GM12878 (cell line): ENCODE results near the gene HPSE2.

Source experiments
- CEBPB ChIP-seq, 2 experiments: fragments of 150-350 bp in 1 of 2; IDR thresholded peaks; 2 replicates each; pipeline ENCODE4 v1.6.1; 2012 to 2014; ENCODE audit warnings: low read depth in 2 of 2, low read length in 2 of 2, borderline replicate concordance in 1 of 2, inconsistent platforms in 1 of 2
- EZH2 ChIP-seq: IDR thresholded peaks from 2 replicates; pipeline ENCODE4 v1.6.1; 2012; ENCODE audit warnings: low read depth, mild to moderate bottlenecking, control low read depth, inconsistent platforms, low read length, borderline replicate concordance; ENCODE audit not compliant: control insufficient read depth
- FOXK2 ChIP-seq: fragments of 450-650 bp; IDR thresholded peaks from 2 replicates; pipeline ENCODE4 v1.6.1; 2017; ENCODE audit warnings: mild to moderate bottlenecking, moderate library complexity
- JUNB ChIP-seq: IDR thresholded peaks from 2 replicates; pipeline ENCODE4 v1.6.1; 2016; ENCODE audit warnings: antibody characterized with exemption, mild to moderate bottlenecking
- JUND ChIP-seq: IDR thresholded peaks from 2 replicates; pipeline ENCODE4 v1.6.1; 2012; ENCODE audit warnings: low read depth, mild to moderate bottlenecking, low read length, improper control_type of control experiment, moderate library complexity
- MXI1 ChIP-seq: fragments of 150-350 bp; IDR thresholded peaks from 2 replicates; pipeline ENCODE4 v1.6.1; 2011; ENCODE audit warnings: low read depth, mild to moderate bottlenecking, inconsistent platforms, low read length, improper control_type of control experiment
- SPI1 ChIP-seq: IDR thresholded peaks from 2 replicates; pipeline ENCODE4 v1.6.1; 2011; ENCODE audit warnings: low read depth, mild to moderate bottlenecking, low read length, moderate library complexity, borderline replicate concordance; ENCODE audit not compliant: insufficient read depth
- TARDBP ChIP-seq: IDR thresholded peaks from 2 replicates; pipeline ENCODE4 v1.6.1; 2016; ENCODE audit warnings: borderline replicate concordance
- TF ChIP-seq, protein P1 (sequence below), 3 experiments: IDR thresholded peaks in 2 of 3; conservative IDR thresholded peaks in 1 of 3; 2 replicates each; pipeline ENCODE4 v1.5.1; 2011; ENCODE audit warnings: low read depth in 3 of 3, low read length in 3 of 3, mild to moderate bottlenecking in 3 of 3, control low read depth in 2 of 3, moderate library complexity in 2 of 3, inconsistent platforms in 1 of 3, mixed read lengths in 1 of 3; ENCODE audit not compliant: control insufficient read depth in 2 of 3, insufficient read depth in 1 of 3; ENCODE audit errors: extremely low read depth in 1 of 3
- TF ChIP-seq, protein P2 (sequence below): fragments of 450-650 bp; IDR thresholded peaks from 2 replicates; pipeline ENCODE4 v1.6.1; 2017; ENCODE audit warnings: mild to moderate bottlenecking, moderate library complexity

DNA sequence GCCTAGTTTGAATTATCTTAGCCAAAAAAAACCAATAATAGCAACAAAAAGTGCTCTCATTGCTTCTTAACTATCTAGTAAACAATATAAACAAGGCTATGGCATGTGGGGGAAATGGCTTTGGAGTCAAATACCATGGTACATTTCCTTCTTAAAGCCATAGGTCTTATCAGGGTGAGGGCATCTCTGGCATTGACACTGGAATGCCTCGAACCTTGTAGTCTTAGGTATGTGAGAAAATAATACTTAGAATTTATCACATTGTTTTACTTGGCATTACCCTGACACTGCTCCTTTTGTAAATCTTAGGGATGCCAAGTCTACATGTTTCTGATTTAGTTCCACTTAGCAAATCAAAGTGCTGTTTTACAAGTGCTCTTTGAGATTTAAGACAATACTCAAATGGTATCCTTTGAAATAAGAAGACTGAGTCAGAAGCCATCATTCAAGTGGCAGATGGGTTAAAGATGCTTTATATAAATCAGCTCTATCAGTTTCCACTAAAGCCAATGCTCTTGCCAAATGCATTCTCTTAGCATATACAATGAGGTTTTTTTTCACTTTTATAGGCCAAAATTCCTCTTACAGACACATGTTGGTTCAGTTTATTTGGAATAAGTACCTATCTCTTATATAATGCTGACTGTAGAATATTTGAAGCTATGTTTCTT, 155.2 kb downstream of the HPSE2 start:
- TF ChIP-seq SPI1 (no peak), JUND (no peak), TARDBP (no peak), CEBPB (IDR thresholded peaks at IDR 0.05; ENCODE audit: borderline replicate concordance in 1 of 2, low read depth in 2 of 2, low read length in 2 of 2) (no peak), JUNB (no peak), FOXK2 (no peak), MXI1 (no peak), EZH2 (no peak)
- TF ChIP-seq, protein P1, sequence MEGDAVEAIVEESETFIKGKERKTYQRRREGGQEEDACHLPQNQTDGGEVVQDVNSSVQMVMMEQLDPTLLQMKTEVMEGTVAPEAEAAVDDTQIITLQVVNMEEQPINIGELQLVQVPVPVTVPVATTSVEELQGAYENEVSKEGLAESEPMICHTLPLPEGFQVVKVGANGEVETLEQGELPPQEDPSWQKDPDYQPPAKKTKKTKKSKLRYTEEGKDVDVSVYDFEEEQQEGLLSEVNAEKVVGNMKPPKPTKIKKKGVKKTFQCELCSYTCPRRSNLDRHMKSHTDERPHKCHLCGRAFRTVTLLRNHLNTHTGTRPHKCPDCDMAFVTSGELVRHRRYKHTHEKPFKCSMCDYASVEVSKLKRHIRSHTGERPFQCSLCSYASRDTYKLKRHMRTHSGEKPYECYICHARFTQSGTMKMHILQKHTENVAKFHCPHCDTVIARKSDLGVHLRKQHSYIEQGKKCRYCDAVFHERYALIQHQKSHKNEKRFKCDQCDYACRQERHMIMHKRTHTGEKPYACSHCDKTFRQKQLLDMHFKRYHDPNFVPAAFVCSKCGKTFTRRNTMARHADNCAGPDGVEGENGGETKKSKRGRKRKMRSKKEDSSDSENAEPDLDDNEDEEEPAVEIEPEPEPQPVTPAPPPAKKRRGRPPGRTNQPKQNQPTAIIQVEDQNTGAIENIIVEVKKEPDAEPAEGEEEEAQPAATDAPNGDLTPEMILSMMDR (IDR thresholded peaks at IDR 0.05 in 2 of 3, conservative IDR thresholded peaks at IDR 0.05 in 1 of 3; ENCODE audit: control insufficient read depth in 2 of 3, extremely low read depth in 1 of 3, insufficient read depth in 1 of 3, low read depth in 3 of 3, low read length in 3 of 3): no peak
- TF ChIP-seq, protein P2, sequence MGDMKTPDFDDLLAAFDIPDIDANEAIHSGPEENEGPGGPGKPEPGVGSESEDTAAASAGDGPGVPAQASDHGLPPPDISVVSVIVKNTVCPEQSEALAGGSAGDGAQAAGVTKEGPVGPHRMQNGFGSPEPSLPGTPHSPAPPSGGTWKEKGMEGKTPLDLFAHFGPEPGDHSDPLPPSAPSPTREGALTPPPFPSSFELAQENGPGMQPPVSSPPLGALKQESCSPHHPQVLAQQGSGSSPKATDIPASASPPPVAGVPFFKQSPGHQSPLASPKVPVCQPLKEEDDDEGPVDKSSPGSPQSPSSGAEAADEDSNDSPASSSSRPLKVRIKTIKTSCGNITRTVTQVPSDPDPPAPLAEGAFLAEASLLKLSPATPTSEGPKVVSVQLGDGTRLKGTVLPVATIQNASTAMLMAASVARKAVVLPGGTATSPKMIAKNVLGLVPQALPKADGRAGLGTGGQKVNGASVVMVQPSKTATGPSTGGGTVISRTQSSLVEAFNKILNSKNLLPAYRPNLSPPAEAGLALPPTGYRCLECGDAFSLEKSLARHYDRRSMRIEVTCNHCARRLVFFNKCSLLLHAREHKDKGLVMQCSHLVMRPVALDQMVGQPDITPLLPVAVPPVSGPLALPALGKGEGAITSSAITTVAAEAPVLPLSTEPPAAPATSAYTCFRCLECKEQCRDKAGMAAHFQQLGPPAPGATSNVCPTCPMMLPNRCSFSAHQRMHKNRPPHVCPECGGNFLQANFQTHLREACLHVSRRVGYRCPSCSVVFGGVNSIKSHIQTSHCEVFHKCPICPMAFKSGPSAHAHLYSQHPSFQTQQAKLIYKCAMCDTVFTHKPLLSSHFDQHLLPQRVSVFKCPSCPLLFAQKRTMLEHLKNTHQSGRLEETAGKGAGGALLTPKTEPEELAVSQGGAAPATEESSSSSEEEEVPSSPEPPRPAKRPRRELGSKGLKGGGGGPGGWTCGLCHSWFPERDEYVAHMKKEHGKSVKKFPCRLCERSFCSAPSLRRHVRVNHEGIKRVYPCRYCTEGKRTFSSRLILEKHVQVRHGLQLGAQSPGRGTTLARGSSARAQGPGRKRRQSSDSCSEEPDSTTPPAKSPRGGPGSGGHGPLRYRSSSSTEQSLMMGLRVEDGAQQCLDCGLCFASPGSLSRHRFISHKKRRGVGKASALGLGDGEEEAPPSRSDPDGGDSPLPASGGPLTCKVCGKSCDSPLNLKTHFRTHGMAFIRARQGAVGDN: no peak
